HuH-7.5 (cell line): ENCODE data around the gene MB.

Experiments
- DNase-seq: peaks from one replicate; pipeline ENCODE4 v3.0.0; 2011; ENCODE audit warnings: low spot score

Gene MB

GRCh38 chr22:35615156-35615555, 2.0 kb downstream of the MB start:
- DNase-seq = no peak

GRCh38 chr22:35614404-35614803, 2.7 kb downstream of the MB start:
- DNase-seq = no peak

GRCh38 chr22:35612903-35613302, 4.2 kb downstream of the MB start:
- DNase-seq = no peak

- no peak for DNase-seq
These were observed 5.1 kb downstream of the MB start for GRCh38 chr22:35611891-35612576.

GRCh38 chr22:35611200-35611890, 5.8 kb downstream of the MB start:
- no peak for DNase-seq

GRCh38 chr22:35610741-35611140, 6.4 kb downstream of the MB start:
- DNase-seq = no peak

- DNase-seq = no peak
These were observed 7.4 kb downstream of the MB start for GRCh38 chr22:35609761-35610160.

- no peak for DNase-seq
These were observed 7.9 kb downstream of the MB start for GRCh38 chr22:35609261-35609660.

- DNase-seq = no peak
These were observed 9.0 kb downstream of the MB start for GRCh38 chr22:35608088-35608487.

- no peak for DNase-seq
These were observed 10.2 kb downstream of the MB start for GRCh38 chr22:35606916-35607315.

GRCh38 chr22:35605851-35606481, 11.2 kb downstream of the MB start:
- DNase-seq = no peak

- DNase-seq = no peak
These were observed 11.8 kb downstream of the MB start for GRCh38 chr22:35605369-35605680.

GRCh38 chr22:35604621-35605368, 12.3 kb downstream of the MB start:
- DNase-seq = no peak

- no peak for DNase-seq
These were observed 15.2 kb downstream of the MB start for GRCh38 chr22:35601743-35602615.

- DNase-seq = no peak
These were observed 16.0 kb downstream of the MB start for GRCh38 chr22:35601013-35601580.

GRCh38 chr22:35600476-35600875, 16.7 kb downstream of the MB start:
- no peak for DNase-seq

GRCh38 chr22:35599364-35599763, 17.8 kb downstream of the MB start:
- DNase-seq = no peak

- DNase-seq = no peak
These were observed 18.8 kb downstream of the MB start for GRCh38 chr22:35598396-35598710.

GRCh38 chr22:35597692-35598395, 19.3 kb downstream of the MB start:
- DNase-seq = no peak

- DNase-seq = no peak
These were observed 20.3 kb downstream of the MB start for GRCh38 chr22:35596821-35597220.

- DNase-seq = no peak
These were observed 22.4 kb downstream of the MB start for GRCh38 chr22:35594686-35595085.
